AG04449 (cell line): ENCODE measurements around the gene PYM1.
"Not testable (repeated sequence)": the region's sequence is repeated elsewhere in the genome, so short reads cannot be mapped to it uniquely, and the experiment has no call there.

ENCODE experiments used
- CTCF ChIA-PET: fragments of 350-600 bp; formaldehyde crosslinking; extraction: SDS; loops from one replicate; lab custom pipeline; 2021; ENCODE audit warnings: antibody characterized with exemption; lab: Yijun Ruan, JAX
- POLR2A ChIA-PET: fragments of 400-600, 350-600 bp; formaldehyde crosslinking; extraction: SDS; loops from one replicate; lab custom pipeline; 2020; ENCODE audit warnings: antibody characterized with exemption, inconsistent platforms; lab: Yijun Ruan, JAX
- DNase-seq: peaks from one replicate; pipeline ENCODE4 v3.0.0-alpha.2; 2010; ENCODE audit warnings: low read depth, low spot score
- H3K4me3 ChIP-seq: 2 replicates; pipeline ENCODE4 v1.5.1; 2011; ENCODE audit warnings: low read depth, mild to moderate bottlenecking, control low read depth, low read length
- CTCF ChIP-seq: IDR thresholded peaks from one replicate; pipeline ENCODE4 v1.5.1; 2011; ENCODE audit warnings: mild to moderate bottlenecking, moderate library complexity, low read length, control low read depth, inconsistent platforms; ENCODE audit not compliant: insufficient read depth; ENCODE audit errors: missing control alignments

The PYM1 gene

DNA sequence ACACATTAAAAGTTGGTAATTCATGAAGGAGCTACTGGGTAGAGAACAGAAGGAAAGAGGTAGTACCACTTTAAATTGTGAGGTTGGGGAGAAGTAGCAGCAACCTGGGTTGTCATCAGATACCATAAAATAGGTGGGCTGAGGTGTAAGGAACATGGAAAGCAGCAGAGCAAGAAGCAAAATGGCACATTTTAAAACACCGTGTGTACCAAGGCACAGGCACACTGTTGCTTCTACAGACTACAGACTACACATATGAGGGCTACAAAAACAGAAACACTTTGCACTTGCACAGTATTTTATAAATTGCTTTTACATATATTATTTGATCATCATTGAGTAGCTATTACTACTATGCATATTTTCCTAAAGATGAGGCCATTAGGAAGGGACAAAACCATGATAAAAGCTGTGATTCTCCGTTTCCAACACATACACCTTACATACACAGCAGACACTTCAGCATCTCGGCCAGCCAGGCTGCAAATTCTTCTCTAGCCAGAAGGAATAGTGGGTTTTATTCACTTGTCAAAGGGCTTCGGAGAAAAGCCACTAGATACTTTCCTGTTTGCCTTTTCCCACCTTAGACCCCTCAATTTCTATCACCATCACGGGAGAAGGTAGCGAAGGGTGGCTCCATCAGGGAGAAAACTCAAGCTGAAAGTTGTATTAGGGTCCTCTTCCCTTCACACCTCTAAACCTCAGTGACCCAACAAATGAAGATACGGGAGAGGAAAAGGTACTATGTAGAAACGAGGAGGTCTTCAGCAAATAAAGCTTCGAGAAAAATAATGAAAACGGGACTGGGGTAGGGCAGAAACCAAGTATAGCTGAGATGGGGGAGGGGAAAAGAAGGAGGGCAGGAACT lies 1.6 kb downstream of the PYM1 start:
- no peak for TF ChIP-seq CTCF
- ChIA-PET POLR2A (interaction anchor here (0.8 to 1.4 kb wide), 5 partner anchors 48 to 109 kb away, joined by 3 to 6 read pairs (median 3); partner anchors contain the start of genes DNAJC14, ORMDL2, RAB5B and SARNP), CTCF (interaction anchor here (0.8 to 5.6 kb wide), 33 partner anchors 9 to 196 kb away, joined by 3 to 92 read pairs (median 4); partner anchors contain the start of genes DNAJC14, MMP19, ORMDL2 and SARNP)
- peak overlapping the region; percentile 84 for H3K4me3 ChIP-seq
- no peak for DNase-seq

GRCh38 chr12:55925371-55925770 lies 2.3 kb downstream of the PYM1 start:
- DNase-seq = no peak
- ChIA-PET CTCF (interaction anchor here (0.8 to 5.6 kb wide), 19 partner anchors 9 to 187 kb away, joined by 3 to 92 read pairs (median 7); partner anchors contain the start of genes DNAJC14, MMP19, ORMDL2 and SARNP), POLR2A (interaction anchor here (1.3 kb wide), 1 partner anchor 78 kb away, joined by 6 read pairs; no protein-coding TSS in a partner anchor)
- TF ChIP-seq CTCF = no peak
- H3K4me3 ChIP-seq = peak overlapping the region; percentile 84; the same call in 1 of the 2 replicates

GRCh38 chr12:55923648-55924047 lies 4.0 kb downstream of the PYM1 start:
- POLR2A ChIA-PET, H3K4me3 ChIP-seq, DNase-seq: not testable (repeated sequence)
- CTCF ChIA-PET = interaction anchor here (5.6 kb wide), 1 partner anchor 185 kb away, joined by 36 read pairs; no protein-coding TSS in a partner anchor

DNA sequence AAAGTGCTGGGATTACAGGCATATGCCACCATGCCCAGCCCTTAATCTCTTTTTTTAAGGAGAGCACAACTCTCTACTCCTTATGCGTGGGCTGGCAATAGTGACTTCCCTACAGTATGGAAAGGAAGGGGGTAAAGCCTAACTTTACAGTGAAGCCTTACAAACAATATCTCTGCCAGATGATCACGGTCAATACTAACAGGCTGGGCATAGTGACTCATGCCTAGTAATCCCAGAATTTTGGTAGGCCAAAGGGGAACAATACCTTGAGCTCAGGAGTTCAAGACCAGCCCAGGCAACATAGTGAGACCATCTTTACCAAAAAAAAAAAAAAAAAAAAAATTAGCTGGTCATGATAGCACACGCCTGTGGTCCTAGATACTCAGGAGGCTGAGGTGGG lies 5.6 kb downstream of the PYM1 start:
- no peak overlapping the region for H3K4me3 ChIP-seq
- no peak for DNase-seq
- CTCF ChIA-PET = no interaction called here
- POLR2A ChIA-PET = no interaction called here
- no peak for TF ChIP-seq CTCF

DNA sequence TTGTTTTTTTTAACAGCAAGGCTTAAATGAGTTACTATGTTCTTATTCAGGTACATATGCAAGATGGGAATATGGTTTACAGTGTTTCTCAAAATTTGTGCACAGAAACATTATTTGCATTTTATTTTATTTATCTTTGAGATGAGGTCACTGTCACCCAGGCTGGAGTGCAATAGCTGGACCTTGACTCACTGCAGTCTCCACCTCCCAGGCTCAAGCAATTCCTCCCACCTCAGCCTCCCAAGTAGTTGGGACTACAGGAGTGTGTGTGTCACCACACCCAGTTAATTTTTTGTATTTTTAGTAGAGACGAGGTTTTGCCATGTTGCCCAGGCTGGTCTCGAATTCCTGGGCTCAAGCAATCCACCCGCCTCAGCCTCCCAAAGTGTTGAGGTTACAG lies 8.7 kb downstream of the PYM1 start:
- POLR2A ChIA-PET, DNase-seq: not testable (repeated sequence)
- CTCF ChIA-PET = interaction anchor here (1.3 kb wide), 1 partner anchor 11 kb away, joined by 3 read pairs; no protein-coding TSS in a partner anchor

GRCh38 chr12:55915482-55915859 lies 12.2 kb downstream of the PYM1 start:
- POLR2A ChIA-PET = interaction anchor here (0.7 kb wide), 1 partner anchor 68 kb away, joined by 3 read pairs; no protein-coding TSS in a partner anchor
- DNase-seq = no peak
- TF ChIP-seq CTCF = no peak
- CTCF ChIA-PET = interaction anchor here (2.0 to 3.1 kb wide), 2 partner anchors 11 to 25 kb away, joined by 5 to 31 read pairs; partner anchors contain the start of gene PYM1
- no peak overlapping the region for H3K4me3 ChIP-seq

More for the DNA sequence above, 8.7 kb downstream of the PYM1 start:
- not testable (repeated sequence) for H3K4me3 ChIP-seq

GRCh38 chr12:55912908-55913307 lies 14.8 kb downstream of the PYM1 start:
- CTCF ChIA-PET = interaction anchor here (1.7 to 2.5 kb wide), 2 partner anchors 14 to 28 kb away, joined by 4 to 14 read pairs; partner anchors contain the start of gene PYM1
- no peak for DNase-seq
- H3K4me3 ChIP-seq = no peak overlapping the region
- POLR2A ChIA-PET = no interaction called here
- no peak for TF ChIP-seq CTCF
